GM21528 (cell line): ENCODE results near the gene ZNF622.
"Not testable (repeated sequence)": the region's sequence is repeated elsewhere in the genome, so short reads cannot be mapped to it uniquely, and the experiment has no call there.

ENCODE experiments used
- ATAC-seq: cut with Tn5 transposase; IDR thresholded peaks from one replicate; pipeline ENCODE4 v1.9.1; 2021; ENCODE audit warnings: mild to moderate bottlenecking, moderate library complexity; ENCODE audit not compliant: unreplicated experiment, low FRiP score

ZNF622 gene

GRCh38 chr5:16436065-16436682, 29.4 kb downstream of the ZNF622 start:
- ATAC-seq: not testable (repeated sequence)

DNA sequence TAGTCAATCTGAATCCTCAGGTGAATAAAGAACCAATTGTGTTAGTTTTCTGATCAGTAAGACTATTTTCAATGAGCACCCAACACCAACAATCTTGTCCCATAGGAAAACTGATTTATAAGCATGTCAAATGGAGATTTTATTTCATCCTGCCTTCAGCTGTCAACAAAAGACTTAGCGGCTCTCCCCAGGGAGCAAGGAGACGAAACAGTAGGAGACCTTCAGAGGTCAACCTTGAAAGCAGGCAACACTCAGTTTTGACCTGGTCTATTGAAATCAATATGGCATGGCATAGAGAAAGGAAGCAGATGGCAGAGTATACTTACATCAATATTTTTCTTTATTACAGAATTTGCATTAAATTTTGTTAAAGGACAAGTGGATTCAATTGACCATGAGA, 34.1 kb downstream of the ZNF622 start:
- no peak for ATAC-seq

DNA sequence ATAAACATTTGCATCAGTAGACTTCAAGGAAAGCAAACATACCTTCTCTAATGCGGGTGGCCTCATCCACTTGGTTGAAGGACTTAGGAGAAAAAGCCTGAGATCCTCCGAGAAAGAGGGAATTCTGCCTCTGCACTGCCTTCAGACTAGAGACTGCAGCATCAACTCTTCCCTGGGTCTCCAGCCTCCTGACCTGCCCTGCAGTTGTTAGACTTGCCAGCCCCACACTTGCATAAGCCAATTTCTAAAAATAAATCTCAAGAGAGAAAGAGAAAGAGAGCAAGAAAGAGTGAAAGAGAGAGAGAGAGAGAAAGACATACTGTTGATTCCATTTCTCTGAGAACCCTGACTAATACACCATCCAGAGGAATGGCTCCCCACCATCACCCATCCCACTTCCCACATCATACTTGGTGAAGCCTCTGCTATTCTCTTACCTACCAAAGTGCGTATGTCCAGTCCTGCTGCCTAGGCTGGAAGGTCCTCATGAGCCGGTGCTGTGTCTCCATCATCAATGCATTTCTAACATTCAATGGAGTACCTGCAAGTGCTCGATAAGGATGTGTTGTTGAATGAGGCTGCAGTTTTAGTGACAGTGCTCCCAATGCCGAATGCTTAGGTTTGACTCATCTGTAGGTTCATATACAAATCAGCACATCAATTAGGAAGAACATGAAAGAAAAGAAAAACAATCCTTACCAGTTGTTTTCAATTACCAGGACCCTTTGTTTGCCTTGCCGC, 35.1 kb downstream of the ZNF622 start:
- ATAC-seq: no peak

- ATAC-seq: no peak
Measured at GRCh38 chr5:16428359-16428758, 37.2 kb downstream of the ZNF622 start.

DNA sequence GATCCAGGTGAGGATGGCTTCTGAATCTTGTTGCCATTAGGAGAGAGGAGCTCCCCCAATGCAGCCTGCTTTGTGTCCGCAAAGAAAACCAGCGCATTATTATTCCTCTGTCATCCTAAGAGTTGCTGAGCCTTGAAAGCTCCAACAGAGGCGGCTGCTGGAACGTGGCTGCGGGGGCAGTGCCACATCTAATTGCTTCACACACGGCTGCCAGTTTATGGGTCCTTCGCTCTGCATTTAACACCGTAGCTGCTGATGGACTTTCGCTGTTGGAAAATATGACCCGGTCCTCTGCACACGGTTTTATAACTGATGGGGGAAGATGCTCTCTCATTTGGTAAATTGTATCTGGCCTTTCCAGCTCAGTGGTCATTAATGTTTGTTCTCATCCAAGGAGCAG, 38.0 kb downstream of the ZNF622 start:
- no peak for ATAC-seq

DNA sequence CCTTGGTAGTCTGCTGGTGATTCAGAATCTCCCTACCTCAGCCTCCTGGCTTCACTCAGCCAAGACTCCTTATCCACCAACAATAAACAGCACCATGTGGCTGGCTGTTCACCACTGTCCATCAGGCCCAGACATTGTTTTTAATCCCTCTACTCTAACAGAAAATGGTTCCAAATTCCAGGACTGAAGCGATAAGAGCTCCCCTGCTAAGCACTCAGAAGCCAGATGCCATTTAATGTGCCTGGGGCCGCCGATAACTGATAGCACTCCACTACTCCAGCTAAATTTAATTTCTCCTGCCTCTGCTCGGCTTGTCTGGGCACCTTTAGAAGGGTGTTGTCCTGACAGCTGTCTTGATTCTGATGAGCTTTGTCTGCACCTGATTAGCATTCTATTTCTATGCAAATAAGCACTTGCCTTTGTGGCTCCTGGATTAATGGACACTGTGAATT, 47.1 kb downstream of the ZNF622 start:
- no peak for ATAC-seq

DNA sequence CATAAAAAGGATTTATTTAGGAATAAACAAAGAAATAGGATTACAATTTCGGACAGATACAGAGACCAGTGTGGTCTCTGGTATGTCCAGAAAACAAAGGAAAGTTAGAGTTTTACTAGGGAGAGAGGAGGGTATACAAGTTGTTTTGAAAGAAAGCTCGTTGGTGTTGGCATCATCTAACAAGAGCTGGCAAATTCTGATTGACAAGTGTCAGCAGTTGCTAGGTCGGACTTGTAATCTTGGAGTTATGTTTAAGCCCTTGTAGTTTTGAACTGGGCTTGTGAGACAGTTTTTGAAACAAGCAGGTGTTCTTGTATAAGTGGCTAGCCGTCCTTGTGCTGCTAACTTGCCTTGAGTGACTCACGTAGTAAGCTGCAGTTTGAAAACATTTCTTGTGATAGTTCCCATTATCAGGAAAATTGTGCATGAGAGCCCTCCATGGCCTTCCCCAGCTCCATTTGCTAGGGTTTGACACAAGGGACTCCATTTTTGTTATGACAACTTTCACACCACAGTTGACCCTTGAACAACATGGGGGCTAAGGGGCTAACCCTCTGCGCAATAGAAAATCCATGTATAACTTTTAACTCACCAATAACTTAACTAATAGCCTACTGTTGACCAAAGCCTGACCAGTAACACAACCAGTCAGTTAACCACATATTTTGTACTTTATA, 48.1 kb downstream of the ZNF622 start:
- ATAC-seq: no peak

DNA sequence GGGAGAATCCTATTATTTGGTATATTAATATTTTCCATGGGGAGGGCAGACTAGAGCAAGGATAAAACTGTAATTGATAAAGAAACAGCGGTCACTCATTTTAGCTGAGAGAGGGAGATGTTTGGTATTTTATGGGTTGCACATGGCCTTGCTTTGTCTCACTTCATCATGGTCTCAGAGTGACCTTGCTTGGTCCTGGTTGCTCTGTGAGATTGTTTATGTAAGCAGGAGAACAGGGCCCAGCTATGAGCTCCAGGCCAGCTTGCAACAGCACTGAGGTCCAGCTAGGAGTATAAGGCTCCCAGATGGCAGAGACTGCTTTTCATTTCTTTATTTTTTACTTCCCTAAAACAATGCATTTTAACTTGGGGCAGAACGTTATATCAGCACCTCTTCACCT, 50.7 kb downstream of the ZNF622 start:
- no peak for ATAC-seq

DNA sequence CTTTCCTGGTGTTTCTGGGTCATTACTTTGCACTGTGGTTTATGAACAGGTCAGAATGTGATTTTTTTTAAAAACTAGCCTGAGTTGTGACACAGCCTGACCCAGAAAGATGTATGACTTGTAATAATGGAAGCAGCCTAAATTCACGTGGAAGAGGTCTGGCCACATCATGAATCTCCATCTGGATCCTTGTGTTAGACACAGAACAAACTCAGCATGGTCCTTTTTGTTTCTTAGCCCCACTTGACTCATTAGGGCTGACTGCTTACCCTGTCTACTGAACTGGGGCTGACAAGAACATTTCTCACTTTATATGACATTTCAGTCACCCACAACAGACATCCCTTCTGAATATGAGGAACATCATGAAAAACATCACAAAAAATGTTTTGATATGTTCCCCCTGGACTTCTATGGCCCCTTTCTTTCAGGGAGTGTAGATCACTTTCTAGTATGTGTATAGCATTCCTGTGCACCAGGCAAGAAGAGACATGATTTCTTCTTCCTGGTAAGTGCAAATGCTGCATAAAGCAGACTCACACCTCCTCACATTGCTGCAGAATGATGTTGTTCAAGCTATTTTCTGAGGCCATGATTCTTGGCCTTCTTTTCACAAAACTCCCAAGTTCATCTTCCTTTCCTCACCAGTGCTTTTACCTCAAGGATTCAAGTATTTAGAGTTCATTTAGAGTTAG, 52.3 kb downstream of the ZNF622 start:
- no peak for ATAC-seq

DNA sequence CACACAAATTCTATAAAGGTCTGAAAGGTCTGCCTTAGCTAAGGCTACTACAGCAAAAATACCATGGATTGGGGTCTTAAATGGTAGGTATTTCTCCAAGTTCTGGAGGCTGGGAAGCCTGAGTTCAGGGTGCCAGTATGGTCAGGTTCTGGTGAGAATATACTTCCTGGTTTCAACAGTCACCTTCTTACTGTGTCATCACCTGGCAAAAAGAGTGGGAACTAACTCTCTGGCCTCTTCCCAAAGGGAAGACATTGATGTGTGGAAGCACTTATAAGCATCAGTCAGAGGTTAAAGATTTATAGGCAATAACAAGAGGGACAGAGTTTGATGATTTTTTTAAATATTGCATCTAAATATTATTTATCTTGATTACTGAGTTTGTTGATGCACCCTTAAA, 53.0 kb downstream of the ZNF622 start:
- no peak for ATAC-seq

- no peak for ATAC-seq
Measured at GRCh38 chr5:16411741-16412455, 53.7 kb downstream of the ZNF622 start.

DNA sequence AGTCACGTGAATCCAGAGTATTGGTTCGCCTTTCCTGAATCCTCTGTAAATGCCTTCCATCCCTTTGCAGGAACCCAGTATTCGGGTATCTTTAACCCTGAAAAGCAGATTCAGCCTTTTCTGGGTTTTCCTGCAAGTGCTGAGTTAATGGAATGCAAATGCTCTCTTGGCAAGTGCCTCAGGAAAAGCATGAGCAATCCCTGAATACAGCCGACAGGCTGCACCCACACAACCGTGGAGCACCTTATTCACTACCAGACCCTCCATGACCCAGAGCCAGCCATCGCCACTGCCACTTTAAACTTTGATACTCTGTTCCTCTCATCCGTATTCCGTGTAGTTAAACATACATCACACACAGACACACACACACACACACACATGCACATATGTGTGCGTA, 54.4 kb downstream of the ZNF622 start:
- no peak for ATAC-seq

DNA sequence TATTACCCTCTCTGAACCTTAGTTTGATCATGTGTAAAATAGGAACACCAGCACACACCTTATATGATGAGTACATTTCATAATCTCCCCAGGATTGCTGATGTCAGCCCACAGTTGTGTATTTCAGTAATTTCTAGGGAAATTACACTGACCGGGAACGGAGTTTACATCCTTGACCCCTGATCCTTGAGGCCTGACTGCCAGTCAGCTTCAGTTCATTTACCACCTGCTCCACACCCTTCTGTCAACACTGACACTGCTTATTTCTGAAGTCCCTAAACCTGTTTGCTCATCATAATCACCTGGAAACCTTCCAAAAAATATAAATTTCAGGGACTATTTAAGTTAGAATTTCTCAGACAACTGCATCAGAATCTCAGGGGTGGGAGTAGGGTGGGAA, 55.3 kb downstream of the ZNF622 start:
- no peak for ATAC-seq

- no peak for ATAC-seq
Measured at GRCh38 chr5:16406630-16407029, 59.0 kb downstream of the ZNF622 start.

DNA sequence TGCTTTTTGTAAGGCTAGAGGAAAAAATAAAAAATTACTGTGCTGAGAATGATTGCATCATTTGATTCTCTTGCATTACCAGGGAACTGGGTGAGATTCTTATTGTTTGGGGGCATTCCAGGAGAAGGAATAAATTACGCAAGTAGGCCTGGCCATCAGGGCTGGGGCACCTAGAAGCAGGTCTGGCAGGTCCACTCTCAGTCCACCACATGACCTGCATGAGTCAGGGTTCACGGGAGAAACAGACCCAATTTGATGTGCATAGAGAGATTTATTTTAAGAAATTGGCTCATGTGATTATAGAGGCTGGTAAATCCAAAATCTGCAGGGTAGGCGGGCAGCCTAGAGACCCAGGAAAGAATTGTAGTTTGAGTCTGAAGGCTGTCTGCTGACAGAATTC, 59.6 kb downstream of the ZNF622 start:
- no peak for ATAC-seq
